ENCODE measurements around the gene TRIM28. TPM values are rescaled to one million over a fixed set of nuclear protein-coding genes. Genes with fewer than 3 reads are reported as not detected.

The TRIM28 gene
- total RNA-seq, 2 donors from 2014 or later, result 205 to 412 TPM

DNA sequence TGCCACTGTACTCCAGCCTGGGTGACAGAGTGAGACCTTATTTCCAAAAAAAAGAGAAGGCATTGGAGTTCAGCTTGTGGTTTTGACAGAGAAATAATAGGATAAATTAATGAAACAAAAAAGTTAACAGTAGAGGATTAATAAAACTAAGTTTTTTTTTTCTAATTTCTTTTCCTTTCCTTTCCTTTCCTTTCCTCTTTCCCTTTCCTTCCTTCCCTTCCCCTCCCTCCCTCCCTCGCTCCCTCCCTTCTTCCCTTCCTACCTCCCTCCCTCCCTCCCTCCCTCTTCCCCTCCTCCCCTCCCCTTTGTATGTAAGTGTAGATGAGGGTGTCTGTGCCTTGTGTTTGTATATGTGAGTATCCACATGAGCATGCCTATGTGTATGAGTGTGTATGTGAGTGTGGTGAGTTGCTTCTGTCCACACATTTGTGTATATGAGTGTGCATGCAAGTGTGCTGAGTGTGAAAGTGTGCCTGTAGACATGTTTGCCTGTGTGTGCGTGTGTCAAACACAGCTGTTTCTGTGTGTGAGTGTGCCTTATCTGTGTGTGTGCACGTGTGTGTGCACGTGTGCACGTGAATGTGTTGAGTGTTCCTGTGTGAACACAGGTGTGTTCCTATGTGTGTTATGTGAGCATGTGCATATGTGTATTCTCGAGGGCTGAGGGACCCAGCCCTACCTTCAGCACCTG is 41.7 kb downstream of the TRIM28 start:
- intact Hi-C loops (cut with DNase I), result no loop called here
- Histone ChIP-seq H3K27ac (no peak overlapping the region), H3K27me3 (no peaks in the 10 kb centered on the region), H3K4me1 (no peaks in the 10 kb centered on the region), H3K36me3 (peaks cover 5% of the 10 kb centered on the region), H3K9me3 (no peaks in the 10 kb centered on the region), H3K4me3 (no peak overlapping the region), H3K9ac (ENCODE audit: low read depth in 2 of 2, low read length in 2 of 2) (no peak overlapping the region)
- no peak for DNase-seq
- TF ChIP-seq, protein P1, sequence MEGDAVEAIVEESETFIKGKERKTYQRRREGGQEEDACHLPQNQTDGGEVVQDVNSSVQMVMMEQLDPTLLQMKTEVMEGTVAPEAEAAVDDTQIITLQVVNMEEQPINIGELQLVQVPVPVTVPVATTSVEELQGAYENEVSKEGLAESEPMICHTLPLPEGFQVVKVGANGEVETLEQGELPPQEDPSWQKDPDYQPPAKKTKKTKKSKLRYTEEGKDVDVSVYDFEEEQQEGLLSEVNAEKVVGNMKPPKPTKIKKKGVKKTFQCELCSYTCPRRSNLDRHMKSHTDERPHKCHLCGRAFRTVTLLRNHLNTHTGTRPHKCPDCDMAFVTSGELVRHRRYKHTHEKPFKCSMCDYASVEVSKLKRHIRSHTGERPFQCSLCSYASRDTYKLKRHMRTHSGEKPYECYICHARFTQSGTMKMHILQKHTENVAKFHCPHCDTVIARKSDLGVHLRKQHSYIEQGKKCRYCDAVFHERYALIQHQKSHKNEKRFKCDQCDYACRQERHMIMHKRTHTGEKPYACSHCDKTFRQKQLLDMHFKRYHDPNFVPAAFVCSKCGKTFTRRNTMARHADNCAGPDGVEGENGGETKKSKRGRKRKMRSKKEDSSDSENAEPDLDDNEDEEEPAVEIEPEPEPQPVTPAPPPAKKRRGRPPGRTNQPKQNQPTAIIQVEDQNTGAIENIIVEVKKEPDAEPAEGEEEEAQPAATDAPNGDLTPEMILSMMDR (IDR thresholded peaks at IDR 0.05), result no peak

- Histone ChIP-seq H3K27me3 (no peaks in the 10 kb centered on the region), H3K36me3 (peaks cover 5% of the 10 kb centered on the region), H3K4me1 (no peaks in the 10 kb centered on the region), H3K9ac (ENCODE audit: low read depth in 2 of 2, low read length in 2 of 2) (no peak overlapping the region), H3K27ac (no peak overlapping the region), H3K9me3 (no peaks in the 10 kb centered on the region), H3K4me3 (no peak overlapping the region)
- DNase-seq, result no peak
- TF ChIP-seq, protein P1 (IDR thresholded peaks at IDR 0.05), result no peak
- intact Hi-C loops (cut with DNase I), result no loop called here
Observed at GRCh38 chr19:58586133-58586765, 42.4 kb downstream of the TRIM28 start.

Small RNA genes within 50 kb of the gene (microRNA-seq; reads per million reads assigned to microRNA genes)
- not detected for gene MIR6807

Other genes starting within 250 kb of the TRIM28 start
- gene ERVK3-1, start 238.7 kb upstream of the TRIM28 start, total RNA-seq, result 10 to 100 TPM; 21.6 to 25.0 TPM
- gene ZSCAN22, start 217.1 kb upstream of the TRIM28 start, total RNA-seq, result 1 to 10 TPM; 3.0 to 3.7 TPM
- 1 to 10 TPM; 3.6 to 4.7 TPM for gene A1BG, start 190.6 kb upstream of the TRIM28 start, total RNA-seq
- 1 to 10 TPM in 1 of 2 donors, under 1 TPM in 1; 0.98 to 1.9 TPM for gene ZNF497, start 181.3 kb upstream of the TRIM28 start, total RNA-seq
- gene ZNF837, start 163.0 kb upstream of the TRIM28 start, total RNA-seq, result 1 to 10 TPM; 1.8 to 2.6 TPM
- gene RPS5, start 156.8 kb upstream of the TRIM28 start, total RNA-seq, result 100 to 1,000 TPM; 781 to 884 TPM
- gene RNF225, start 148.4 kb upstream of the TRIM28 start, total RNA-seq, result not detected
- 1 to 10 TPM; 5.9 to 8.5 TPM for gene ZNF584, start 135.4 kb upstream of the TRIM28 start, total RNA-seq
- 1 to 10 TPM; 2.6 to 5.8 TPM for gene ZNF132, start 103.9 kb upstream of the TRIM28 start, total RNA-seq
- 1 to 10 TPM; 4.4 to 7.5 TPM for gene ZNF324B, start 92.4 kb upstream of the TRIM28 start, total RNA-seq
- gene ZNF324, start 77.0 kb upstream of the TRIM28 start, total RNA-seq, result 10 to 100 TPM; 10.2 to 12.0 TPM
- 10 to 100 TPM in 1 of 2 donors, 1 to 10 TPM in 1; 7.4 to 10.5 TPM for gene ZNF446, start 67.7 kb upstream of the TRIM28 start, total RNA-seq
- 1 to 10 TPM; 3.7 to 8.7 TPM for gene SLC27A5, start 32.1 kb upstream of the TRIM28 start, total RNA-seq
- gene ZBTB45, start 24.3 kb upstream of the TRIM28 start, total RNA-seq, result 10 to 100 TPM; 13.5 to 20.2 TPM
- gene CHMP2A, start 11.0 kb downstream of the TRIM28 start, total RNA-seq, result 100 to 1,000 TPM; 176 to 183 TPM
- 10 to 100 TPM; 63.0 to 79.4 TPM for gene UBE2M, start 14.5 kb downstream of the TRIM28 start, total RNA-seq
- gene MZF1, start 29.3 kb downstream of the TRIM28 start, total RNA-seq, result 10 to 100 TPM; 19.3 to 39.2 TPM

Data from colonic mucosa (tissue), 4 donors.